ENCODE results near the gene ACE.

- TF ChIP-seq, protein P1, sequence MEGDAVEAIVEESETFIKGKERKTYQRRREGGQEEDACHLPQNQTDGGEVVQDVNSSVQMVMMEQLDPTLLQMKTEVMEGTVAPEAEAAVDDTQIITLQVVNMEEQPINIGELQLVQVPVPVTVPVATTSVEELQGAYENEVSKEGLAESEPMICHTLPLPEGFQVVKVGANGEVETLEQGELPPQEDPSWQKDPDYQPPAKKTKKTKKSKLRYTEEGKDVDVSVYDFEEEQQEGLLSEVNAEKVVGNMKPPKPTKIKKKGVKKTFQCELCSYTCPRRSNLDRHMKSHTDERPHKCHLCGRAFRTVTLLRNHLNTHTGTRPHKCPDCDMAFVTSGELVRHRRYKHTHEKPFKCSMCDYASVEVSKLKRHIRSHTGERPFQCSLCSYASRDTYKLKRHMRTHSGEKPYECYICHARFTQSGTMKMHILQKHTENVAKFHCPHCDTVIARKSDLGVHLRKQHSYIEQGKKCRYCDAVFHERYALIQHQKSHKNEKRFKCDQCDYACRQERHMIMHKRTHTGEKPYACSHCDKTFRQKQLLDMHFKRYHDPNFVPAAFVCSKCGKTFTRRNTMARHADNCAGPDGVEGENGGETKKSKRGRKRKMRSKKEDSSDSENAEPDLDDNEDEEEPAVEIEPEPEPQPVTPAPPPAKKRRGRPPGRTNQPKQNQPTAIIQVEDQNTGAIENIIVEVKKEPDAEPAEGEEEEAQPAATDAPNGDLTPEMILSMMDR (IDR thresholded peaks at IDR 0.05 in 4 of 5, conservative IDR thresholded peaks at IDR 0.05 in 1 of 5) = no peak
- TF ChIP-seq POLR2A (IDR thresholded peaks at IDR 0.05) = no peak
These were observed 16.1 kb downstream of the ACE start for GRCh38 chr17:63492940-63493339.

Data from gastrocnemius medialis (tissue), 4 donors.